HG02610 (cell line): Measurements from ENCODE around the gene ERO1B.
"Not testable (repeated sequence)": the region's sequence is repeated elsewhere in the genome, so short reads cannot be mapped to it uniquely, and the experiment has no call there.

Experiments
- ATAC-seq: cut with Tn5 transposase; IDR thresholded peaks from one replicate; pipeline ENCODE4 v1.9.1; 2021; ENCODE audit warnings: mild to moderate bottlenecking, moderate library complexity; ENCODE audit not compliant: unreplicated experiment

ERO1B gene, protein sequence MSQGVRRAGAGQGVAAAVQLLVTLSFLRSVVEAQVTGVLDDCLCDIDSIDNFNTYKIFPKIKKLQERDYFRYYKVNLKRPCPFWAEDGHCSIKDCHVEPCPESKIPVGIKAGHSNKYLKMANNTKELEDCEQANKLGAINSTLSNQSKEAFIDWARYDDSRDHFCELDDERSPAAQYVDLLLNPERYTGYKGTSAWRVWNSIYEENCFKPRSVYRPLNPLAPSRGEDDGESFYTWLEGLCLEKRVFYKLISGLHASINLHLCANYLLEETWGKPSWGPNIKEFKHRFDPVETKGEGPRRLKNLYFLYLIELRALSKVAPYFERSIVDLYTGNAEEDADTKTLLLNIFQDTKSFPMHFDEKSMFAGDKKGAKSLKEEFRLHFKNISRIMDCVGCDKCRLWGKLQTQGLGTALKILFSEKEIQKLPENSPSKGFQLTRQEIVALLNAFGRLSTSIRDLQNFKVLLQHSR

DNA sequence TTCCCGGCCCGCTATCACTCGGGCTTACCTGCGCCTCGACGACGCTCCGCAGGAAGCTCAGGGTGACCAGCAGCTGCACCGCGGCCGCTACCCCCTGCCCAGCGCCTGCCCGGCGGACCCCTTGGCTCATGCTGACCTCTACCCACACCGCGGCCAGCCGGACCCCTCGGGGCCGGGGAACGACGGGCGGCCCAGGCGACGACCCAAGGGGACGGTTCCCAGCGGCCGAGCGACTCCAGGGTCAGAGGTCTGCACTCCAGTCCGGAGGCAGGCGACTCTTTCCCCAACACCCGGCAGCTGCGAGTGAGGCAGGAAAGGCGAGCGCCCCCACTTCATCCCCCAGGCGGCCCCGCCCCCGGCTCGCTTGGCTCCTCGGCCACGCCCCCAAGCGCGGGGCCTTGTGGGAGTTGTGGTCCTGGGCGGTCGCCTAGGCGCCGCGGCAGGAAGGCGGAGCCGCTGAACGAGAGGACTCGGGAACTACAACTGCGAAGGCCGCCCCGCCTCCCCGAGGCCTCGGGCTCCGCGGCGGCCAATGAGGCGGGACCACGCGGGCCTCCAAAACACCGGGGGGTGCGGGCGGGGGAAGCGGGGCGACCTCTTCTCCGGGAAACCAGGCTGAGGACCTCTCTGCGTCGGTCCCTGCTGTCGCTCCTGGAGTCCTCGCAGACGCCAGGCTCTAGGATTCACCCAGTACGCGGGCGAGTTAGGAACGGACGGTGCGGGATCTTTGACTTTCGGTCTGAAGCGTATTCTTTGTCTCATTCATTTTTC is at the start of gene ERO1B:
Gene ERO1B, minus strand, starts transcription at position 305 of the 771 bp plus-strand sequence. Its CDS starts 175 bp downstream, at position 130.
- peak; percentile 75 for ATAC-seq

DNA sequence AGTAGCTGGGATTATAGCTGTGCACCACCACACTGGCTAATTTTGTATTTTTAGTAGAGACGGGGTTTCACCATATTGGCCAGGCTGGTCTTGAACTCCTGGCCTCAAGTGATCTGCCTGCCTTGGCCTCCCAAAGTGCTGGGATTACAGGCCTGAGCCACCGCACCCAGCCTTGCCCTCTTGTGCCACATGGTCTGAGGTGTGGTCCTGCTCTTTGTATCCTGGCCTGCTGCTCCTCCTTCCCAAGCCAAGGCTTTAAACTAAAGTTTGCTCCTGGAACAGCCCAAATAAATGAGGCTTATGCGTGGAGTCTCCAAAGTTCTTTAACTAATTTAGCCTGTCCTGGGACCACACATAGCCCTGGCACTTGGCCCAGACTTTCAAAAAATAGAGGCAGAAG is 49.7 kb upstream of the ERO1B start:
- ATAC-seq, result not testable (repeated sequence)

DNA sequence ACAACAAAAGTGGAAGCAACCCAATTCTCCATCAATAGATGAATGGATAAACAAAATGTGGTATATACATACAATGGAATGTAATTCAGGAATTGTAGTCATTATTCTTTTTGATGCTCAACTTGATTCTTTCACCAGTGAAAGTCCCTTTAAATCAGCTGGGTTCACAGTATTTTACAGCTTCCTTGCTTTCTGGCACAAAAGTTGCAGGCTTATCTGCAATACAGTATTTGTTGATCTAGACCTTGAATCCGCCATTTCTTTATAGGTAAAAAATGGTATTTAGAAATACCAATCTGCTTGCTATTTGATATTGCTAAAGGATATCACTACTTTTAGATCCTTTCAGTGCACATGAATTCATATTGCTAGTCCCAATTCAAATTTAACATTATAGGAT is 44.7 kb upstream of the ERO1B start:
- ATAC-seq, result no peak

DNA sequence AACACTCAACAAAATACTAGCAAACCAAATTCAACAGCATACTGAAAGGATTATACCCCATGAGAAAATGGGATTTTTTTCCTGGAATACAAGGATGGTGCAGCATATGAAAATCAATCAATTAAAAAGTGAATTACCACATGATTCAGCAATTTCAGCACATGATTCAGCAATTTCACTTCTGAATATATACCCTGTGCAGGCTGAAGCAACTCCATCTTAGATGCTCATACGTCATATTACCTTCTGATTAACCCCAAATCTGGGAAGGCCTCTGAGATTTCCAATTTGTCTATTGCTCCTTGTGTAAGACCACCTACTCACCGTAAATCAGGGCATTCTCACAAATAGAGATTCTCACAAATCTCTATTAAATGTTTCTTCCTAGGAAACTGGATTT is 43.8 kb upstream of the ERO1B start:
- ATAC-seq, result no peak

DNA sequence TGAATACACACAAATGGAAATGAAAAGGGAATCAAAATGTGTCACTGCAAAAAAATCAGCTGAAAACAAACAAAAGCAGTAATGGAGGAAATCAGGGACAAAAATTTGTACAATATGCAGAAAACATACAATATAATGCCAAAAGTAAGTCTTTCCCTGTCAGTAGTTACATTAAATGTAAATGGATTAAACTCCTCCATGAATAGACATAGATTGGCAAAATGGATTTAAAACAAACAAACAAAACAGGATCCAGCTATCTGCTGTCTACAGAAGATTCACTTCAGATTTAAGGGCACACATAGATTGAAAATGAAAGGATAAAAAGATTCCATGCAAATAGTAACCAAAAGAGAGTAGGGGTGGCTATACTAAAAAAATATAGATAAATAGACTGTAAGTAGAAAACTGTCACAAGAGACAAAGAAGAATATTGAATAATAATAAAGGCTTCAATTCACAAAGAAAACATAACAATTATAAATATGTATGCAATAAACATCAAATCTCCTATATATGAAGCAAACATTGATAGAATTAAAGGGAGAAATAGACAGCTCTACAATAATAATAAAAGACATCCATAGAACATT is 42.2 kb upstream of the ERO1B start:
- ATAC-seq, result no peak

DNA sequence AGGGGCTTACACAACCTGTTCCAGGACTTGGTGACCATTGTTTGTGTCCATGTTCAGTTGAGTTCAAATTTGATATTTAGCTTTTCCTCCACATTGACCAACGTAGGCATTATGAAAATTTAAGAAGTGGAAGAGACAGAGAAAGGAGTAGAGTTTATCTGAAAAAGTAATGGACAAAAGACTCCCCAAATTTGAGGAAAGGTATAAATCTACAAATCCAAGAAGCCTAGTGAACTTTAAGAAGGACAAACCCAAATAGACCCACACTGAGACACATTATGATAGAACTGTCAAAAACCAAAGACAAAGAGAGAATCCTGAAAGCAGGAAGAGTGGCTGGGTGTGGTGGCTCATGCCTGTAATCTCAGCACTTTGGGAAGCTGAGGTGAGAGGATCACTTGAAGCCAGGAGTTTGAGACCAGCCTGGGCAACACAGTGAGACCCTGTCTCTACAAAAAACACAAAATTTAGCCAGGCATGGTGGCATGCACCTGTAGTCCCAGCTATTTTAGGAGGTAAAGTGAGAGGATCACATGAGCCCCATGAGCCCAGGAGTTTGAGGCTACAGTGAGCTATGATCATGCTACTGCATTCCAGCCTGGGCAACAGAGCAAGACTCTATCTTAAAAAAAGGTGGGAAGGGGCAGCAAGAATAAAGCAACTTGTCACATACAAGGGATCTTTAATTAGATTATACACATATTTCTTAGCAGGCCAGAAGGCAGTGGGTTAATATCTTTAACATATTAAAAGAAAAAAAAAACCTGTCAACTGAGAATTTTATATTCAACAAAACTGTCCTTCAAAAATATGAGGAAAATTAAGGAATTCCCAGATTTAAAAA is 41.0 kb upstream of the ERO1B start:
- ATAC-seq, result no peak

DNA sequence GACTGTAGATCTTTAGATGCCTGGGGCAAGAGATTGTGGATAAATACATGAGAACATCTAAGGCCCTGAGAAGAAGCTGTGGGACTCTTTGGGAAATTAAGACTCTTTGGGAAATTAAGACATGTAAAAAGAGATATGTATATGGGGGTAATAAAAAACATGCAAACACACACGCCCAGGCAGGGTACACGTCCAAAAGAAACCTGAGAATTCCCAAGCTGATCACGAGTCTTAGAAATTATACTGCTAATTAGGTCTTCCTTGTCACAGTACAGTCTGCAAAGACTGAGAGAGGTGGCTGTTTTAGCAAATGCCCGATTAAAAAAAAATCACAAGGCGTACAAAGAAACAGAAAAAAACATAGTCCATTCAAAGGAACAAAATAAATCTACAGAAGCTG is 39.3 kb upstream of the ERO1B start:
- no peak for ATAC-seq

DNA sequence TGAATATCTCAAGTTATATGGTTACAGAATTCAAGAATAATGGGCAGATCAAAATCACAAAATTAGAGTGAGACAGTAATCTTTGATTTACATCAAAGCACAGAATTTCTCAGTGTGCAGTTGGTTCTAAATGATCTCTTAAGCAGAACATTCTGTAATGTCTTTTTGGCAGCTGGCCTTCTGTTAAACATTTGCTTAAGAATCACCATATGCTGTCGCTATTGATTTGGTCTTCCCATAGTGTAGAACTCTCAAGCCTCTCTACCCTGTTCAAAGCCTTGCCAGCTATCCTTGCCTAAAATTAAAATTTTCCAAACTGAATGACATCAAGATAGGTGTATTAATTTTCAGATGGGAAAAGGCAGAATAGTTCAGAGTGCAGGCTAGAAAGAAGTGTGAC is 38.9 kb upstream of the ERO1B start:
- no peak for ATAC-seq

DNA sequence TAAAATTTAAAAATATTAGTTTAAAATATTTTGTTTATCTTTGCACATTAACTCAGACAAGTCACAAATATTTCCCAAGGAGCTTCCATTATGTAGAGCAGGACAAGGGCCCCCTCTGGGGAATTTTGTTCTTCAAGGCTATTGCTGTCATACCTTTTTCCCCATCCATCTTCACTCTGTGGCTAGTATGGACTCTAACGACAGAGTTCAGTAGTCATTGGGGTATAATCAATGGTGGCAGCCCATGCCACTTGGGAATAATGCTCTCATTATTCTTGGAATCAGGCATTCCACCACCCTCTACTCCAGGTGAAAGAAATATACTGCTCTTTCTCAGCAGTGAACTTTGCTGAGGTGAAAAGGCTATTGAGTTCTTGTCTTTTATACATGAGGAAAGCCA is 38.5 kb upstream of the ERO1B start:
- no peak for ATAC-seq

DNA sequence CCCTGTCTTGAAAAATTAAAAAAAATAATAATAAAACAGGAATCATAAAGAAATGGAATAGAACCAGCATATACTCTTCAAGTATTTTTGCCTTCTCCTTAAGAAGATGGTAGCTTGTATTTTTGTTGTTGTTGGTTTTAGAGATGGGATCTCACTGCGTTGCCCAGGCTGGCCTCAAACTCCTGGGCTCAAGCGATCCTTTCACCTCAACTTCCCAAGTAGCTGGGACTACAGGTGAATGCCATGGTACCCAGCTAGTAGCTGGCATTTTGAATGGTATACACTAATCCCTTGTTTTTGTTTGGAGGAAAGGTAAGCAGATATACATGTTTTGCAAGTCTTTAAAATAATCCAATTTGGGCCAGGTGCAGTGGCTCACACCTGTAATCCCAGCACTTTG is 34.7 kb upstream of the ERO1B start:
- no peak for ATAC-seq

DNA sequence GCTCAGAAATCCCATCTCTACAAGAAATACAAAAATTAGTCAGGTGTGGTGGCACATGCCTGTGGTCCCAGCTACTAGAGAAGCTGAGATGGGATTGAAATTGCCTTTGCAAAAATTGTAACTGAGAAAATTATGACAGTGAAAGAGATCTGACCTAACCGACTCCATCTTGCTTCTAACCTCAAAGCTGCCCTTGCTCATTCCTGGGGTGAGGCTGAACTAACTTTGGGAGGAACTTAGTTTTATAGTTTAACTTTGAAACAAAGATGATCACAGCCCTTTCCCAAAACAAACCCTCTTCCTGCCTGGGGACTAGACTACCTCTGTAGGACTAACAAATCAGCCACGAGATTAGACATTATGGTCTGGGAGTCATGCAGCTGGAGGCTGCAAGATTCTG is 33.8 kb upstream of the ERO1B start:
- no peak for ATAC-seq

DNA sequence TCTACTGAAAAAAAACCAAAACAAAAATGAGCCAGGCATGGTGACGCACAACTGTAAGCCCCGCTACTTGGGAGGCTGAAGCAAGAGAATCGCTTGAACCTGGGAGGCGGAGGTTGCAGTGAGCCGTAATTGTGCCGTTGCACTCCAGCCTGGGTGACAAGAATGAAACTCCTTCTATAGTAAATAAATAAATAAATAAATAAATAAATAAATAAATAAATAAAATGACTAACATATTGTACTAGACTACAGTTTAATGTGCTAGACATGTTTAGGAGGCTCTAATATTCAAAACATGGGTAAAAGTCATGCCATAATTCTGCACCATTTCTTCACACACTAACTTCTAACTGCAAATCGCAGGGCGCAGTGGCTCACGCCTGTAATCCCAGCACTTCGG is 33.3 kb upstream of the ERO1B start:
- no peak for ATAC-seq

DNA sequence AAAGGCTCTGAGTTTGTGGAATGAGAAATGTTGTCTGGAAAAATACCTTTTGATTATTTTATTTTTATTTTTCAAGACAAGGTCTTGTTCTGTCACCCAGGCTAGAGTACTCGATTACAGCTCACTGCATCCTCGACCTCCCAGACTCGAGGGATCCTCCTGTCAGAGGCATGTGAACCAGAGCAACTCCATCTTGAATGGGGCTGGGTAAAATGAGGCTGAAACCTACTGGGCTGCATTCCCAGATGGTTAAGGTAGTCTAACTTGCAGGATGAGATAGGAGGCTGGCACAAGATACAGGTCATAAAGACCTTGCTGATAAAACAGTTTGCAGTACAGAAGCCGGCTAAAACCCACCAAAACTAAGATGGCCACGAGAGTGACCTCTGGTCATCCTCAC is 32.3 kb upstream of the ERO1B start:
- ATAC-seq, result not testable (repeated sequence)

DNA sequence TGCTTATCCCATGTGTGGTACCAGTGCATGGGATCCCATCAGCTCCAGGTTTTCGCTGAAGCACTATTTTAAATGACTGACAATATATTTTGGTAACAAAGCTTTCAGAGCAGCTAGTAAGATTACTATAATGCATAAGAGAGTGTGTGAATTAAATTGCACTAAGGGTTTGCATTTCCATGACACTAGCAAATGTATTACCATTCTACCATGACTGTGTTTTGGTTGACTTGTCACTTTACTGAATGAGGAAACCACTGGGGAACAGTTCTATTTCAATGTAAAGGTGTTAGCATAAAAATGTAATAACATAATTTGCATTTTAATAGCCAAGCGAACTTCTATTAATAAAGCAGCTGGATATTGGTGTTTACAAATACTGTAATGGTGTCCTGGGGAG is 31.7 kb upstream of the ERO1B start:
- no peak for ATAC-seq

DNA sequence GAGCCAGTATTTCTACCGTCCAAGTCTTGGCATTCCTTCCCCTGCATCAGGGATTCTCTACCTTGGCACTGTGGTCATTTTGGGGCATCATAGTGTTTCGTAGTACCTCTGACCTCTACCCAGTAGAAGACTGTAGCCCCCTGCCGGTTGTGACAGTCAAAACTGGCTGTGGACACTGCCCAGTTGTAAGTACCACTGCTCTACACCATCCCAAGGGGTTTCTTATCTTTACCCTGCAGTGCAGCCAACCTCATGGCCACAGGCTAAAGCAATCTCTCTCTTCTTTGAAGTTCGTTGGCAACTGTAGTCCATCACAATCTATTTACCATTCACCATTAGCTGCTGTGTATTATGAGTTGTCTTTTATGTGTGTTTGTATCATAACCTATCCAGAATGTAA is 29.3 kb upstream of the ERO1B start:
- no peak for ATAC-seq

DNA sequence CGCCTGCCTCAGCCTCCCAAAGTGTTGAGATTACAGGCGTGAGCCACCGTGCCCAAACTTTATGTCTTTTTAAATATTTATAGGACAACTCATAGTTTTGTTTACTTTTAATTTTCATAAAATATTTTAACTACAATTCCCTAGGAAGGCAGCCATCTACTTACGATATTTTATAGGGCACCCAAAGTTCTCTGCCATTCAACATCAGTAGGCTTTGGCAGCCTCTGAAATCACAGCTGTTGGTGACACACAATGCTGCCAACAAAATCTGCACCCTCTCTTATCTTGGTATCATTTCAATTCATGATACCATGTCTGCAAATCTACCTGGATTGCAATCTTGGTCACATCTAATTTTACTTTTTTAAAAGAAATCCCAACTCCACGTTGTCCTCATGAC is 27.1 kb upstream of the ERO1B start:
- ATAC-seq, result no peak

DNA sequence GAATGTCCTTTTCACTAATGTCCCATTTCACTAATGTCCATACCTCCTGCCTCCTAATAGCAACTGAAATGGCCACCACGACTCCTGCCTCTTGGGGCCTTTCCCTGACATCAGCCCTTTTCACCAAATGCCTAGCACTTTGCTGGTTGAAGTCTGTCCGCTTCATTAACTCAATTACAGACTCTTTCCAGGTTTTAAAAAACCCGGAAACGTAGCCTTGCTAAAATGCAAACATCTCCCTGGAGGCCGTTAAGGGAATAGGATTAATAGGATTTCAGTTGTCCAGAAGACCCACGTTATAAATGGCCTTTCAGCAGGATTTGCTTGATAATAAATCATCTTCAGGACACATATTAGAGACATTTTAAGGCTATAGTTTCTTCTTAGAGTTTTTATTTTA is 25.7 kb upstream of the ERO1B start:
- no peak for ATAC-seq

DNA sequence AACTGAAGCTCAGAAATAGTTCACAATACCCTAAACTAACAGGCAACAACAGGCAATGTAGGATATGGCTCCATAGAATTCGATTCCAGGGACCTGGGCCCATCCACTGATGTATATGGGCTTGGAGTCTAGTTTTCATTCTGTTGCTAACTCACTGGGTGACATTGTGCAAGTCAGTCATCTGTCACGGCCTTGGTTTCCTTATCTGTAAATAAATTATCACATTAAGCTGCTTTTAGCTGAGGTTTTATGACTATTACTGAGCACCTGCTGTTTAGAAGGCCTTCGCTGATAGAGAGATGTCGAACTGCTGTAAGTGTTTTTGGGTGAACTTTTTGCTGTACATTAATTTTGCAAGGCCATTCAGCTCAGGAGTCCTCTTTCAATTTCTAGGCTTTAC is 22.9 kb upstream of the ERO1B start:
- ATAC-seq, result no peak

DNA sequence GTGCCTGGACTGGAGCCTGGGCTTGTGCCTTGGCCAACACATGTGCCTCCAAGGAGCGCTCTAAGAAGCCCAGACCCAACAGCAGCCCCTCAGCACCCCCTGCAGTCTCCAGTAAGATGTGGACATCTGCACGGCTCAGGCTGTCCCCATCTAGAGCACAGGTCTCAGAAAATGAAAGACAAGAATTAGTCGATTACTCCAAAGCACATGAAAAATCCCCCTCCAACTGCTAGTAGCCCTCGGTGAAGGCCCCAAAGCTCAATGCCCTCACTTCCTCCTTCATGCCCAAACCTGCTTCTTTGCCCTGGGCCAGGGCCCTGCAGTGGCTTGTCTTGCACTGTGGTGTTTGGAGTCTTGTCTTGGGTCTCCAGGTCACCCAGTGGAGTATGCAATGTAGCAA is 21.9 kb upstream of the ERO1B start:
- ATAC-seq, result peak; percentile 78

DNA sequence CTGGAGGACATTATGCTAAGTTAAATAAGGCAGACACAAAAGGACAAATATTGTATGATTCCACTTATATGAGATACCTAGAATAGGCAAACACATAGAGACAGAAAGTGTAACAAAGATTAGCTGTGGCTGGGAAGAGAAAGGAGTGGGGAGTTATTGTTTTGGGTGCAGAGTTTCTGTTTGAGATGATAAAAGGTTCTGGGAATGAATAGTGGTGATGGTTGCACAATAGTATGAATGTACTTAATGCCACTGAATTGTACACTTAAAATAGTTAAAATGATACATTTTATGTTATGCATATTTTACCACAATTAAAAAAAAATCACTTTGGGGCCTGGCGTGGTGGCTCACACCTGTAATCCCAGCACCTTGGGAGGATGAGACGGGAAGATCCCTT is 21.2 kb upstream of the ERO1B start:
- ATAC-seq, result no peak

DNA sequence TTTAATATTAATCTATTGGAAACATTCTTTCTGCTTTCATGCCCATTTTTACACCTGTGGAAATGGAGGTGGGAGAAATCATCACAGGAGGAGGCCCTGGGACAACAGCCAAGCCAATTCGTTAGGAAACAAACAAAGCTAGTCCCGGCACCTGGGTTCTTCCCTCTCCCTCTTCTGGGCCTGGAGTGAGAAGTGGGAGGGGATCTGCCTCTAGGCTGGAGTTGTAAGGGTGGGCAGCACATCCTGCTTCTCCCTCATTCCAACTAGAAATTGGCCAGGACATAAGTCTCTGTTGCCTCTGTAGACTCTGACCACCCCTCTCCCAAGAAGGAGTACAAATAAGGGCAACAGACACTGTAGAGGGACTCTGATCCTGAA is 20.2 kb upstream of the ERO1B start:
- no peak for ATAC-seq
